COLO829 (cell line): ENCODE data around the gene ICE2.

Source experiments
- DNase-seq: peaks from one replicate; pipeline ENCODE4 v3.0.0; 2012; ENCODE audit warnings: low spot score

ICE2 gene

DNA sequence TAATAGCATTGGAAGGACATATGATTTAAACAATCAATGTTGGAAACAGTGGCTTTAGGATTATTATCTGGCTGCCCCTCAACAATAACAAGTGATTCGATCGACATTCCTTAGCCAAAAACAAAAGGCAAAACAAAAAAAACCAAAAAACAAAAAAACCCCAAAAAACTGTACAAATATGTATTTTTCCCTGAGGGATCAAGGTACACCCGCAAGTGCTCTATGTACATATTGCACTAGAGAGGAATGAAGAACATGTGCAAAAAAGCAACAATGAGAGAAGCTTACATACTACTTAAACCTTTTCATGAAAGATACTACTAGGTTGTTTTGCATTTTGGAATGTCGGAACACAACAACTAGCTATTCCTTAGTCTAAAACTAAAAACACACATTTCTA lies 14.2 kb upstream of the ICE2 start:
- no peak for DNase-seq

DNA sequence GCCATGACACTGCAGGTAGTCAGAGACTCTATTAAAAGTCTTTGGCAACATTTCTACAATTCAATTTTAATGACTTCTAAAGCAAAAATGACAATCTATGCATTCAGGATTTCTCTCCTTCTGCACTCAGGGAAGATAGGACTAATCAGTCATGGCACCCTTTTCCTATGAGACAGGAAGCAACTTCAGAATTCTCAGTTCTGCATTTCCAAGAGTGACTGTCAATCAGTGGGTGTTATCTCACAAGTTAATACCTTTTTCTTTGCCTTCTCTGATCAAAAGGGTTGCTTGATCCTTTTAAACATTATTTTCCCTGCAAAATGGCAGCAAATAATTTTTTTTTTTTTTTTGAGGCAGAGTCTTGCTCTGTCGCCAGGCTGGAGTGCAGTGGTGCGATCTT lies 7.8 kb upstream of the ICE2 start:
- no peak for DNase-seq

DNA sequence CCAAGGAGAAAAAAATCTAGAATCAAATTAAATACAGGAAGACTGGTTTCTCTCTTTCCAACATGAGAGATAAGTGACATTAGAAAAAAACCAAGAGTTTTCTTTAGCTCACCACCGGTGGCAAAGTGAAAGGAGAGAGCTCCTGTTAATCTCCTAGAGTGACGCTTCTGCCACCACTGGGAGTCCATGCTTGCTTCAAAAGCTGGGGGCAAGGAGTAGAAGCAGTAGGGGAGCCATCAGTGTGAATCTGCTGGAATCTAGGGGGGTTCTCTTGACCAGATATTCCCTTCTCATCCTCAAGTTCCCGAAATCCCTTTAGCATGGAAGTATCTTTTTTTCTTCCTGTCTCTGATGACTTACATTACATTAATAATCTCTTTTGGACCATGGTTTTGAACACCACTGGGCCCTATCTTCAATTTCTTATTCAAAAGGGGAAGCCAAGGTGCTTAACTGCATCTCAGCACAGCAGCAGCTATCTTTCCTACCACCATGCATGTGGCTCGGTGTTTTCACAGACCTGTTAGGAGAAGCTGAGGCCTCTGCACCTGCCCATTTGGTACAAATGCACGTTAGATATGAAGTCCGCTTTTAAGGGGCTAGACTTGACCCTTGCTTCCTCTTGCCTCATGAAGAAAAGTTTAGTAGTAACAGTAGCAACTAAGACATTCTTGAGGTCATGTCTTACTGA lies 6.6 kb upstream of the ICE2 start:
- no peak for DNase-seq

DNA sequence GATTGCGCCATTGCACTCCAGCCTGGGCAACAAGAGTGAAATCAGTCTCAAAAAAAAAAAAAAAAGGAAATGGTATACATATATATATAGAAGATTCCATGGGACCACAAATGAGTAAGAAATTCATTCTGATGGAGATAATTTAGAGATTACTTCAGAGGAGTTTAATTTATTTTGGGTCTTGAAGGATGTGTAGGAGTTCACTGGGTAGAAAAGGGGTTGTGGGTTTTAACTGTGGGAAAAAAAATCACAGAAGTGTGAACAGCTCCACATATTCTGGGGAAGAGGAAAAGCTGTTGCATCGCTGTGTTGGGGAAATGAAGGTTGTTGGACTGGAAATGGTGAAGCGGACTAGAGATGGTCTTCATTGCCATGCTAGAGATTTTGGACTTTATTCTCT lies 4.1 kb upstream of the ICE2 start:
- DNase-seq: no peak

DNA sequence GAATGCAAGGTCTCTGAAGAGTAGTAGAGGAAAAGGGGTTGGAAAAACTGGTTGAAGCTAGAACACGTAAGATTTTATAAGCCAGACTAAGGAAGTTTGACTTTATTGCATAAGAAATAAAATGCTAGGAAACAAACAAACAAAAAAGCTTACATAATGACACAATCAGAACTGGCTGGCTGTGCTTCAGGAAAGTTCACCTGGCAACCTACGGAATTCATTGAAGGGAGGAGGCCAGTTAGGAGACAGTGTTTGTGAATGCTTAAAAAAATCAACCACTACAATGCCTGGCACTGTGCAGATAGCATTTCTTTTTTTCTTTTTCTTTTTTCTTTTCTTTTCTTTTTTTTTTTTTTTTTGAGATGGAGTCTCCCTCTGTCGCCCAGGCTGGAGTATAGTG lies 1.9 kb upstream of the ICE2 start:
- DNase-seq: no peak

DNA sequence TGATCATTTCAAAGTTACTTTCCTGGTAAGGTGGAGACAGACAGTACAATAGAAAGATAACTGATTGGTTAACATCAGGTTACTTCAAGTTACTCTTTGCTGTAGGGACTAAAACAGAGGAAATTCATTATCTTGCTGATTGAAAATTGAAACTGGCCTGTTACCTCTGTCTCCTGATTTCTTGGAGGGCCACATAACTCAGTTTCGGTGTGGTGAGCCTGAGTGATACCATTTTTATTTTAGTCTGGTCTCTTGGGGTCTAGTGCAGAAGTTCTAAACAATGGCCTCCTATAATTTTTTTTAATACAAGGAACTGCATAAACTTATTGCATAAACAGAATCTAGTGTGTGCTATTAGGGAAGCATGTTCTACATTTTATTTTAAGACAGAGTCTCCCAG lies 1.2 kb upstream of the ICE2 start:
- no peak for DNase-seq

DNA sequence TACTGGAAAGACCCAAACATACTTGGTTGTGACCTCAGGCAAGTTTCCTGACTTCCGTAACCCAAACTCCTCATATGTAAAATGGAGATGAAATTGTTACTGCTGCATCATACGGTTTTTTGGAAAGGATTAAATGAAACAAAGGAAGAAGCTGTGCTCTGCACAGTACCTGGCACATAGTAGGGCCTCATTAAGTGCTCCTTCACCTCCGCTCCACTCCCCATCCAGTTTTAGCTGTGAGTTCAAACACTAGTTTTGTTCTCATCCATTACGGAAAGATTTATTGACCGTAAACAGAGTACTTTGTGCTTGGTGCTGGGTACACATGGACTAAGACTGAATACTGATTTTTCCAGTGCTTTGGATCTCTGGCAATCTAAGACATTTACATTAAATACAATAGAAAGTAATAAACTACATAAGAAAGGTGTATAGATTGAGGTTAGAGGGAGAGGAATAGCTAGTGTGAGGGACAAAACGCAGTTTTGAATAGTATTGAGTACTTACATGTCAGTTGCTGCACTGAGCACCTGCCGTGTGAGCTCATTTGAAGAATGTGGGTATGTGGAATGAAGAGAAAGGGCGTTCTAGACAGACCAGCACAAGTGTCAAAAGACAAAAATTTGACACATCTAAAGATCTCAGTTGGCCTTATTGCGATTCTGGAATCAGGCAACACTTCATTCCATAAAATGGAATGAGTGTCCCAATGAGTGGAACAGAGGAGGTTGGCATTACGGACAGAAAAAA lies 594 bp upstream of the ICE2 start:
- no peak for DNase-seq

DNA sequence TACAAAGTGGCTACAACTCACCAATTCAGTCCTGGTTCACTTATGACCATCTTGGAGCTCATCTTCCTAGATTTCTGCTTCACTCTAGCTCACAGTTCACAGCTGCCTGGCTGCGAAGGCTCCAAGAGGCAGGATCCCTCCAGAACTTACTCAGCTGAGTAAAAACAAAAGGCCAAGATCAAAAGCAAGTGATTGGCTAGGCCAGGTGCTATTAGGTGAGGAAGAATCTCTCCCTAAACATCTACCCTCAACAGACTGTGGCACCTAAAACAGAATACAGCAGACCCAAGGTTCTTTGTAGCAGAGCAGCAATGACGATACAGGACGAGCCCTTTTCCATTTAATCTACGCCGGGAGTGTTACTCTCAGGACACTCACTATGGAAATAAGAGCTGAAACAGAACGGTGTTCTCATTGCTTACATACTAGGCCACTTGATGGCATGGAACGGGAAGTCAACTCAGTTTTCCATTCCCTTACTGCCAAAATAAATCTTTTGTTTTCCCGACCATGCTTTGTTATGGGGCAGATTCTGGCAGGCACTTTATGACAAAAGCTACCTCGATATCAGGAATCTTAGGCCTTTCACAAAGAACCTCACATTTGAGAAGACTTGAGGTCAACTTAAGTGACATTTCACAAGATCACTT lies 901 bp downstream of the ICE2 start:
- DNase-seq: no peak

DNA sequence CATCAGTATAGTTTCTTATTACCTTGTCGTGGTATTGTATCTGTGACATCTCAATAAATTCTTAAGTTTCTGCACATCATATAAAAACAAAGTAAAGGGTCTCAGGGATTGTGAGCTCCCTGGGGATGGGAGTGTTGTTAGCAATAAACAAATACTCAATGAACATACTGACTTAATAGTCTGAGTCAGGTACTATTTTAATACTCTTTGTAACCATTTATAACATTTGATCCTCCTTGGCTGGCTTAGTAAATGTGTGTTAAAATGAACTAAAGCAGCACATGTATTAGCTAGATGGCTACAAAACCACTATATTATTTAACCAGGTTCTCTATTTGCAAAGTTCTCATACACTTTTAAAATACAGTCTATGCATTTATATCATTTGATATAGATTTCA lies 1.8 kb downstream of the ICE2 start:
- no peak for DNase-seq

DNA sequence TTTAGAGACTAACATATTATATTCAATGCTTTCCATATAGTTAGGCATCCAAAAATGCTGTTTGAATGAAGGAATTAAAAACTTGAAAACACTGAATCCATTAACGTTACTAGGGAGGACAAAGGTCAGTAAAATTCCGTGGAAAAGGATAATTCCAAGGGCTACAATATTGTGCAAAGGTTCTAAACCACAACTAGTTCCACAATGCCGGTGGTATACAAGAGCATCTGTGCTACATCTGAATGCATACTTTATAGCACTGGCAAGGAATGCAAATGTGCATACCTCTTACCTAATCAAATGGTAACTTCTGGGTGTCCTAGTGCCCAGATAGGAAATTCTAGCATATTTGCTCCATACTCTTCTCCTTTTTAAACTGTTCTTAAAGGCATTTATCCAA lies 2.2 kb downstream of the ICE2 start:
- no peak for DNase-seq

DNA sequence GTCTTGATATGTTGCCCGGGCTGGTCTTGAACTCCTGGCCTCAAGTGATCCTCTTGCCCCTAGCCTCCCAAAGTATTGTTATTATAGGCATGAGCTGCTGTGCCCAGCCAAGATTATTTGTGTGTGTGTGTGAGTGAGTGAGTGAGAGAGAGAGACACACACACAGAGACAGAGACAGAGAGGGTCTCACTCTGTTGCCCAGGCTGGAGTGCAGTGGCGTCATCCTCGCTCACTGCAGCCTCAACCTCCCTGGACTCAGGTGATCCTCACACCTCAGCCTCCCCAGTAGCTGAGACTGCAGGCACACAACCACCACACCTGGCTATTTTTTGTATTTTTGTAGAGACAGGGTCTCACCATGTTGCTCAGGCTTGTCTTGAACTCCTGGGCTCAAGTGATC lies 5.8 kb downstream of the ICE2 start:
- no peak for DNase-seq

DNA sequence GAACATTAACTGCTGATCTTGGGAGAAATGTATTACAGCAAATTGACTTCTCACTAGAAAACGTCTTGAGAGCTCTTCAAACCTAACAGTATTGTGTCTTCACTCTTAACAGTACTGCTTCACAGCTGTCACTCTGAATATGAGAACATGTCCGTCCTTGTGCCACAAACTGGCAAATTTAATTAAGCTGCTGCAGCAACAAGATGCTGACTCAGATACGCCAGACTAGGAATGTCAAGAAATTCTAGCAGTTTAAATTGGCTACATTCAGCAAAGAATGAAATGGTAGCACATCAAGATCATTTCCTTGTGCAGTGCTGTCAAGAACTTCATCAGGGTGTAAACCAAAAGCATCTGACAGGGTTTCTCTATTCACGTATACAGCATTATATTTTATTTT lies 7.6 kb downstream of the ICE2 start:
- DNase-seq: no peak

DNA sequence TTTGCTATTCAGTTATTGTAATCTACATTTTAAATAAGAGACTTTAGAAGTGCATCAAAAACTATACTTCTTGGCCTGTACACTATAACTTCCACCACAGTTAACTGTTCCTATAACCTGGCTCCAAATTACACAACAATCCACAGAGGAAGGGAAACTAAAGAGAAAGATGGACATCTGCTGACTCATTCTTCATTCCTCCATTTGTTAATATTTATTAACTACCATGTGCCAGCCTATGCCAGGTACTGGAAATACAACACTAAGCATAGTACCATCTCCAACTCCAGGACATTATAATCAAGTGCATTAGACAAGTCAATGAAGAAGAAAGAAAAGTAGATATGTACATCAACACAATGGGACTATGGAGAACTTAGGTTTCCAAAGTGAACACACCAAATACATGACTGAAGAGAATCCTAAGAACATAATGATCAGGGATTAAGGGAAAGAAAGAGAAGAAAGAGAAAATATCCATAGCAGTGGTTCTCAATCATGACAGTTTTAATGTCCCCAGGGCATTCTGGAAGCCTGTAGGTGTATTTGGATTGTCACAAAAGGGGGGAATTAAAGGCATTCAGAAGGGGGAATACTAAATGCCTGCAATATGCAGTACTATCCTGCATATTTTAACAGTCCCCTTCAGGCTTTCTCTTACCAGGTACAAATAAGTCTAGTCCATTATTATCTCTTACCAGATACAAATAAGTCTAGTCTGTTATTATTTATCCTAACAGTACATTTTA lies 8.9 kb downstream of the ICE2 start:
- DNase-seq: no peak

DNA sequence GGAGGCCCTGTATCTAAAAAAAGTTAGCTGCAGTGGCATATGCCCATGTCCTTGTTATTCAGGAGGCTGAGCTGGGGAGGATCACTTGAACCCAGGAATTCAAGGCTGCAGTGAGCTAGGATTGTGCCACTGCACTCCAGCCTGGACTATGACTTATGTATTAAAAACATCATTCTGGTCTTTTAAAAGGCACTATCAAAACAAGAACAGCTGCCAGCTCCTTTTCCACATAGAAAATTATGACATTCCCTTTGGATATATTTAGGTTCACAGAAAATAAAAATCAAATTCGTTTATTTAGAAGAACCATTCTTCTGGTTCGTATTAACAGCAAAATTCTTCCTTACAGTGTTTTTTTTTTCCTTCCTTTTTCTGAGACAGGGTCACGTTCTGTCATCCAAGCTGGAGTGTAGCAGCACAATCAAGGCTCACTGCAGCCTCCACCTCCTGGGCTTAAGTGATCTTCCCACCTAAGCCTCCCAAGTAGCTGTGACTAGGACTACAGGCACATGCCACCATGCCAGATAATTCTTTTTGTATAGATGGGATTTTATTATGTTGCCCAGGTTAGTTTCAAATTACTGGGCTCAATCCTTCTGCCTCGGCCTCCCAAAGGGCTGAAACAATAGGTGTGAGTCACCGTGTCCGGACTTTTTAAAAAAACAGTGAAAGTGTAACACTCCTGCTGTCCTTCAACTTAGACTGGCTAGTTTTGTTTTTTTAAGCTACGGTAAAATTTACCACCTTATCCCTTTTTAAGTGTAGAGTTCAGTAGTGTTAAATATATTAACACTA lies 13.9 kb downstream of the ICE2 start:
- DNase-seq: no peak

DNA sequence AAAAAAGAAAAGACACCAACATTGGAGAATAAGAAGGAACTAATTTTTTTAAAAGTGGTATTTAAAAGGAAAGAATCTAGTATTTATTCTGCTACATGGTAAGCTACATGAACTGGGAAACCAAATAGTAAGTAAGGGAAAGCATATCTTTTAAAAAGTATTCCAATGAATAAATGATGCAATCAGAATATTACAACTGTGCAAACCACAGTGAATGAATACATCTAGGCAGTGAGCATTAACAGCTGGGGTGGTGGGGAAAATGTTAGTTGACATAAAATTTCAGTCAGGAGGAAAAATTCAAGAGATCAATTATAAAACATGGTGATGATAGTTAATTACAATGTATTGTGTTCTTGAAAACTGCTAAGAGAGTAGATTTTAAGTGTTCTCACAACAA lies 16.9 kb downstream of the ICE2 start:
- no peak for DNase-seq

DNA sequence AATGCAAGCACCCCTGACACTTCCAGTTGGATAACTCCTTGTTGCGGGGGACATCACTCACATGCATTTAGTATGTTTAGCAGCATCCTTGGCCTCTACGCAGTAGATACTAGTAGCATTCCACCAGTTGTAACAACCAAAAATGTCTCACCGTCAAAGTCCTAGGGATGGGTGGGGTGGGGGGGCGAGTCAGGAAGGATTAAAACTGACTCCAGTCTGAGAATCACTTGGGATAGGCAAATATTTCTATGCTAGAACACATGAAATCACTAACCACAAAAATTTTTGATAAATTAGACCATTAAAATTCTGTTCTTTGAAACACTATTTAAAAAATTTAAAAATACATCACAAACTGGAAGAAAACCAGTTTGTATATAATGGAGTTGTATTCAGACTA lies 18.0 kb downstream of the ICE2 start:
- DNase-seq: no peak

DNA sequence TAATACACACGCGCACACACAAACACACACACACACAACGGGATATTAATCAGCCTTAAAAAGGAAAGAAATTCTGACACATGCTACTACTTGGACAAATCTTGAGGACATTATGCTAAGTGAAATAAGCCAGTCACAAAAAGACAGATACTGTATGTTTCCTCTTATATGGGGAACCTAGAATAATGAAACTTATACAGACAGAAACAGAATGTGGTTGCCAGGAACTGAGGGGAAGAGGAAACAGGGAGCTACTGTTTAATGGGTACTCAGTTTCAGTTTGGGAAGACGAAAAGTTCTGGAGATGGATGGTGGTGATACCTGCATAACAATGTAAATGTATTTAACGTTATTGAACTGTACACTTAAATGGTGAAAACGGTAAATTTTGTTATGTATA lies 20.2 kb downstream of the ICE2 start:
- no peak for DNase-seq

DNA sequence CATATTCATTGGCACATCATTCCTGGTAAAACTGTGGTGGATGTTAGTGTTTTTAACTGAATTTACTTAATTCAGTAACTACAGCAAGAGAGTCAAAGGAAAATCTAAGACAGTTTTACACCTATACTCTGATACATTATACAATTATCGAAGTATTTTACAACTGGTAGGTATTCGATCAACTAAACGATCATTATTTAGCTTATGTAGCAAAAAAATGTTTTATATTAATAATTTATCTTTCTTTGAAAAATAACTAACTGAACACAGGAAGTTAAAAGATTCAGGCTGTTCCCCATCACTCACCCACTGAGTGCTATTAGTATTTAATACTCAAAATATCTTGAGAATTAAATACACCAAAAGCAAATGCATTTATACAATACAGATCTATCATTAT lies 21.0 kb downstream of the ICE2 start:
- DNase-seq: no peak

DNA sequence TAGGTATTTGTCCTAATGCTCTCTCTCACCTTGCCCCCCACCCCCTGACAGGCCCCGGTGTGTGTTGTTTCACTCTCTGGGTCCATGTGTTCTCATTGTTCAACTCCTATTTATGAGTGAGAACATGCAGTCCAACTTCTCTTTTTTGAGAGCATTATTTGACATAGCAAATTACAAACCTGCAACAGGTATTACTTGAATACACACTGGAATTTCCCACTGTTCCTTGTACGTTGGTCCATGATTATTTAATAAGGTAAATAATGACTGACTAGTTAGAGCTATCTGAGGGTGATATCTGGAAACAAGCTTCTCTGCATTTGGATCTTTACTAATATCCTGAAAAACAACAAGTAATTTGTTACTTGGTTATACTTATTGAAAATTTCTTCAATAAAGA lies 24.1 kb downstream of the ICE2 start:
- no peak for DNase-seq

DNA sequence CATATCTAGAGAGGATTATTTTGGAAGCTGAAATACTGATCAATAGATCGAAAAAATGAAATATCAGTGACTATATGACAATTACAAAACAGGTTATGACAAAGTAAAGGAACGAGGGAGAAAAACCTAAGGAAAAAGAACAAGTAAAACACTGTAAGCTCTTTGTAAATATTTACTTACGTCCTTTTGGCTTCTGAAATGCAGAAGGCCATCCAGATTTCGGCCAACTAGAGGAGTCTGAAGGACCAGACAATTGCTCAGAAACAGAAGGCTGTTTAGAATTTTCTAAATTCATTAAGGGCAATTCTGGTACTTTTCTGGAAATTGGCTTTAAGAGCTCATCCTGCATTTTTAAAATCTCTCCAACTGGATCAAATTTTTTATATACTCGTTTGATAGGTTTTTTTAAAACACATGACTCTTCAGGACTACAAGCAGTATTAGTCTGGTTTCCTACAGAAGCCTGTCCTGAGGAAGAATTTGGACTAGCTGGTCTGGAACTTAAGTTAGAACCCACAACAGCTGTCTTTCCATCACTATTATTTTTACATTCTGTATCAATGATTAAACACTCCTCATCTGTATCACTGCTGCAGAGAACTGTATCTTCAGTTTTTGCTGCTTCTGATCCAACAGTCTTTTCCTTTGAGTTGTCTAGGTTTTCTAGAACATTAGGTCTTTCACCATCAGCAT lies 30.1 kb downstream of the ICE2 start:
- DNase-seq: no peak

DNA sequence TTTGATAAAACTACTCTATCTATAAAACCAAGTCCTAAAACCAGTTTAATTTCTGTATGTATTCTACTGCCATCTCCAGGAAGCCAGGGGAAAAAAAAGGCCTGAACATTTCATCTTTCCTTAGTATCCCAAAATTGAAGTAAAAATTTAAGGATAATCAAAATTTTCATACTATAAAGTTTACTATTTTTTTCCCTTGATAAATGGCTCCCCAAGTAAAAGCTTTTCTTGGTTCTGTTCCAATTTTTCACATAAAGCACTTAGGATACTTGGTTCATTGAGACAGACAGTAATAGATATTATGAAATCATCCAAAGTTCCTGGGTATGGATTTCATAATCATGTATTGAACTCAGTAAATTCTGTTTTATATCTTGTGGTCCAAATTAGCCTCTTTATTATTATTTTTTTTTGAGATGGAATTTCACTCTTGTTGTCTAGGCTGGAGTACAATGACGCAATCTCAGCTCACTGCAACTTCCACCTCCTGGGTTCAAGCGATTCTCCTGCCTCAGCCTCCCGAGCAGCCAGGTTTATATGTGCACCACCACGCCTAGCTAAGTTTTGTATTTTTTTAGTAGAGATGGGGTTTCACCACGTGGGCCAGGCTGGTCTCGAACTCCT lies 34.5 kb downstream of the ICE2 start:
- peak; percentile 10 for DNase-seq
